A549 (cell line): Measurements from ENCODE around the gene INSM2.

ENCODE experiments used
- CTCF ChIP-seq: fragments of >200 bp; sonication (Bioruptor Twin); formaldehyde crosslinking; IDR thresholded peaks from 3 replicates; pipeline ENCODE4 v1.5.1; 2016
- POLR2A ChIP-seq: IDR thresholded peaks from 2 replicates; pipeline ENCODE4 v1.6.1; 2012; ENCODE audit warnings: mild to moderate bottlenecking, low read length
- TF ChIP-seq, protein P1 (sequence below): IDR thresholded peaks from 2 replicates; pipeline ENCODE4 v1.6.1; 2012

DNA sequence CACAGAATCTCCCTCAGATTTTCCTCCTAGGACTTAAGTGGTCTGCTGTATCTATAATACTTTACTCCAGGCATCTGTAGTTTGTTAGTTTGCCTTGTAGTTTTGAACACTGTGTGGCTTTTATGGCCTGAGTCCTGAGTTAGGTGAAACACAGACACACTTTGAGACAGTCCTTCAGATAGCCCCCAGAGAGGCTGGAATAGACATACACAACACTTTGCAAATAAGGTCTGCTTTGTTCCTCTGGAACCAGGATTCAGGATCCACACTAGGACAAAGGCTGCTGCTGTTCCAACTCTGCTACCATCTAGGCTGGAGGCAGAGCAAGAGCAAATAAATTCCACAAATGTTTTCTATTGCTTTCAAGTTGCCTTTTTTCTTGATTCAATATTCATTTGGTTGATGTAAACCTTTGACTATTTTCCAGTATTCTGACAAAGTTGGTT, 41.4 kb upstream of the INSM2 start:
- TF ChIP-seq, protein P1, sequence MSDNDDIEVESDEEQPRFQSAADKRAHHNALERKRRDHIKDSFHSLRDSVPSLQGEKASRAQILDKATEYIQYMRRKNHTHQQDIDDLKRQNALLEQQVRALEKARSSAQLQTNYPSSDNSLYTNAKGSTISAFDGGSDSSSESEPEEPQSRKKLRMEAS = no peak
- TF ChIP-seq CTCF = no peak
- TF ChIP-seq POLR2A = no peak
